HG02588 (cell line): Measurements from ENCODE around the gene GRHL1.
"Not testable (repeated sequence)": the region's sequence is repeated elsewhere in the genome, so short reads cannot be mapped to it uniquely, and the experiment has no call there.

ENCODE experiments used
- ATAC-seq: cut with Tn5 transposase; IDR thresholded peaks from one replicate; pipeline ENCODE4 v1.9.1; 2021; ENCODE audit warnings: mild to moderate bottlenecking, moderate library complexity; ENCODE audit not compliant: unreplicated experiment

The GRHL1 gene

DNA sequence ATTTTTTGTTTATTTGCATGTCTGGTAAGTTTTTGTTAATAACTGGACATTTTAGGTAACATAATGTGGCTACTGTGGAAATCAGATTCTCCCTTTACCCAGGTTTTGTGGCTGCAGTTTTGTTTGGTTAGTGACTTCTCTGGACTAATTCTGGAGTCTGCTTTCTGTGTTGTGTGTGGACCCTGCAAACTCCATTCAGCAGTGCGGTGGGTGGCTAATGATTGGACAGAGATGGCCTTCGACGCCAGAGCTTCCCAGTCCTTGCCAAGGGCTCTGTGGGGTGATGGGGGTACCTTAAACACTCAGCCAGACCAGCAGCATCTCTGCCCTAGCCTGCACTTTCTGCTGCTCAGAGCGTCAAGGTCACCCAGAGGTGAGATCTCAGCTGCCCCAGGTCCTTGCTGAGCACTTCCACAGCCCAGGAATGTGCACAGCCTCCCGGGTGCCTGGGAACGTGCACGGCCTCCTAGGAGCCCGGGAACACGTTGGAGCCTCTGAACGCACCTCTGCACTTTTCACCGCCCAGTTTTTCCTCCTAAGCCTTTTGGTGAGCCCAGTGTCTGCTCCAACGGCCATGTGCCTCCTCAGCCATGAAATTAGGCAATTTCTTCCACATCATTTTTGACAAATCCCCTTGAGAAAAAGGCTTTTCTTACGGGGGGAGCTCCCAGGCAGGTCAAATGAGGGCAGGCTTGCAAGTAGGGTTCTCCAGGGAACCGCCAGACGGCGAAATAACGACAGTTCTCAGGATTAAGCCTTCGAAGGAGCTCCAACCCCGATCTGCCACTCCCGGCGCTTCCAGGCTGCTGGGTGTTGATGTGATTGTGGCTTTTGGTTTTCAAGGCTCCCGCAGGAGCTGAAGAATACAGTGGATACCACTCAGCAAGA is 56.7 kb downstream of the GRHL1 start:
- no peak for ATAC-seq

DNA sequence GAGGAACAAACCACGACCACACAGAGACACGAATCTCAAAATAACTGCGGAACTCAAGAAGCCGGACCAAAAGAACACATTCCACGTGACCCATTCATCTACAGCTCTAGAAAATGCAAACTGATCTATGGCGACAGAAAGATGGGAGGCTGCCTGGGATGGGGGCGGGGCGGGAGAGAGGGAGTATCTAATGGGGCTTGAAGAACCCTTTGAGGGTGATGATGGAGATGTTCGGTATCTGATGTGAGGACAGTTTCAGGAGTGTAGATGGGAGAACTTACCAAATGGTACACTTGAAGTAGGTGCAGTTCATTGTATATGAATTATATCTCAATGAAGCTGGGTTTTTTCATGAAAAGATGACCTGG is 57.3 kb downstream of the GRHL1 start:
- ATAC-seq = no peak

DNA sequence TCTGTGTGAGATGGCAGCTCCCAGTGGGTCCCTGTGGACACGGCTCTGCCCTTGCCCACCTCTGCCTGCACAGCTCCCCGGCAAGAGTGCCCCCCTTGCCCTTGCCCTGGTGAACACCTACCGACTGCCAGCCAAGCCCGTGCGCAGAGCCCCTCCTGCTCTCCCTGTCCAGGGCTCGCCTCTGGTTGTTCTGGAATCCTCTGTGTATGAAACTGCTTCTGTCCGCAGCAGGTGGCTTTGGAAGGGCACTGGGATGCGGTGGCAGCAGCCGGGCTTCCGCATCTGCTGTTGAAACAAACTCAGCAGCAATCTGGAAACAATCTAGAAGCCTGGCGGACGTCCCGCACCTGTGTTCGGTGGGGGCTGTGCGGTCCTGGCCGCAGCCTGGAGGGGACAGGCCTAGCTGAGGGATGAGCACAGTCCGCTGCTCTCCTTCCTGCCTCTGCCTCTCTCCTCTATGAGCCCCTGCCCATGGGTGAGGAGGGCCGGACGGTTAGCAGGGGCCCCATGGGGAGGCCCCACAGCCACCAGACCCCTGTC is 57.8 kb downstream of the GRHL1 start:
- no peak for ATAC-seq

DNA sequence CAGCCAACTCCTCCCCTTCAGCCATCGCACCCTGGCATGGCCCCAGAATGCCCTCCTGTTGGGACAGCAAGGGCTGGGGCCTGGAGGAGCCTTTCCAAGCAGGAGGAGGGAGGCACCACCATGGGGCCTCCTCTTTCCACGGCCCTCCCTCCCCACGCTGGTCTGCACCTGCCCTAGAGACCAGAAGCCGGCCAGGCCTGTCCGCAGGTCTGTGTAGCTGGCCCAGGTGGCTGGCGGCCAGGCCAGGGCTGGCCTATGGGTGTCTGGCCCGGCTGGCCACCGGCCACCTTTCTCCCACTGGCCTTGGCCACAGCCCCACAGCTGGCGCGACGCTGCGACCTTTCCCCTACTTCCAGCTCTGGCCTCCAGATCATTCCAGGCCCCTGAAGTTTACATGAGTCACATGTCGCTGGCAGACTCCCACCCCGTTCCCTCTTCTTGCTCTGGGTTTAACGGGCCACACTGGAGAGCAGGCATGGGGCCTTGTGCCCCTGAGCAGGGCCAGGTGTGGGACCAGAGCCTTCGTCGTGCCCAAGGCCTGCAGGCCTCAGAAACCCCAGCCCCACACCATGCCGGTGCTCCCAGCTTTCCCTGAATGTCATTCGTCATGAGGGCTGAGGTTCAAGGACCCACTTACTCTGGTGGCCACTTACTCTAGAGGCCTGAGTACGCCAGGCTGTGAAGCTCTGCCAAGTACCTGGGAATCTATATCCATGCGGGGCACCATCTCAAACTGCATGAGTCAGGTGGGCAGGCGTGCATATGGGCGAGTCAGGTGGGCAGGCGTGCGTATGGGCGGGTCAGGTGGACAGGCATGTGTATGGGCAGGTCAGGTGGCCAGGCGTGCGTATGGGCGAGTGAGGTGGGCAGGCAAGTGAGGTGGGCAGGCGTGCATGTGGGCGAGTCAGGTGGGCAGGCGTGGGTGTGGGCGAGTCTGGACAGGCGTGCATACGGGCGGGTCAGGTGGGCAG is 58.6 kb downstream of the GRHL1 start:
- ATAC-seq = no peak

DNA sequence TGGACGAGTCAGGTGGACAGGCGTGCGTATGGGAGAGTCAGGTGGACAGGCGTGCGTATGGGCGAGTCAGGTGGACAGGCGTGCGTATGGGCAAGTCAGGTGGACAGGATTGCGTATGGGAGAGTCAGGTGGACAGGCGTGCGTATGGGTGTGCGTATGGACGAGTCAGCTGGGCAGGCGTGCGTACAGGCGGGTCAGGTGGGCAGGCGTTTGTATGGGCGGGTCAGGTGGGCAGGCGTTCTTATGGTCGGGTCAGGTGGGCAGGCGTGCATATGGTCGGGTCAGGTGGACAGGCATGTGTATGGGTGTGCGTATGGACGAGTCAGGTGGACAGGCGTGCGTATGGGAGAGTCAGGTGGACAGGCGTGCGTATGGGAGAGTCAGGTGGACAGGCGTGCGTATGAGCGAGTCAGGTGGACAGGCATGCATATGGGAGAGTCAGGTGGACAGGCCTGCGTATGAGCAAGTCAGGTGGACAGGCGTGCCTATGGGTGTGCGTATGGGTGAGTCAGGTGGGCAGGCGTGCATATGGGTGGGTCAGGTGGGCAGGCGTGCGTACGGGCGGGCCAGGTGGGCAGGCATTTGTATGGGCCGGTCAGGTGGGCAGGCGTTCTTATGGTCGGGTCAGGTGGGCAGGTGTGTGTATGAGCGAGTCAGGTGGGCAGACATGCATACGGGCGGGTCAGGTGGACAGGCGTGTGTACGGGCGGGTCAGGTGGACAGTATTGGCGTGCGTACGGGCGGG is 59.5 kb downstream of the GRHL1 start:
- ATAC-seq = not testable (repeated sequence)

DNA sequence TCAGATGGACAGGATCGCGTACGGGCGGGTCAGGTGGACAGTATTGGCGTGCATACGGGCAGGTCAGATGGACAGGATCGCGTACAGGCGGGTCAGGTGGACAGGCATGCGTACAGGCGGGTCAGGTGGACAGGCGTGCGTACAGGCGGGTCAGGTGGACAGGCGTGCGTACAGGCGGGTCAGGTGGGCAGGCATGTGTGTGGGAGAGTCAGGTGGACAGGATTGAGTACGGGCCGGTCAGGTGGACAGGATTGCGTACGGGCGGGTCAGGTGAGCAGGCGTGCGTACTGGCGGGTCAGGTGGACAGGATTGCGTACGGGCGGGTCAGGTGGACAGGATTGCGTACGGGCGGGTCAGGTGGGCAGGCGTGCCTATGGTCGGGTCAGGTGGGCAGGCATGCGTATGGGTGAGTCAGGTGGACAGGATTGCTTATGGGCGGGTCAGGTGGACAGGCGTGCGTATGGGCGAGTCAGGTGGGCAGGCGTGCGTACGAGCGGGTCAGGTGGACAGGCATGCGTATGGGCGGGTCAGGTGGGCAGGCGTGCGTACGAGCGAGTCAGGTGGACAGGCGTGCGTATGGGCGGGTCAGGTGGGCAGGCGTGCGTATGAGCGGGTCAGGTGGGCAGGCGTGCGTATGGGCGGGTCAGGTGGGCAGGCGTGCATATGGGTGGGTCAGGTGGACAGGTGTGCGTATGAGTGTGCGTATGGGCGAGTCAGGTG is 60.3 kb downstream of the GRHL1 start:
- not testable (repeated sequence) for ATAC-seq

DNA sequence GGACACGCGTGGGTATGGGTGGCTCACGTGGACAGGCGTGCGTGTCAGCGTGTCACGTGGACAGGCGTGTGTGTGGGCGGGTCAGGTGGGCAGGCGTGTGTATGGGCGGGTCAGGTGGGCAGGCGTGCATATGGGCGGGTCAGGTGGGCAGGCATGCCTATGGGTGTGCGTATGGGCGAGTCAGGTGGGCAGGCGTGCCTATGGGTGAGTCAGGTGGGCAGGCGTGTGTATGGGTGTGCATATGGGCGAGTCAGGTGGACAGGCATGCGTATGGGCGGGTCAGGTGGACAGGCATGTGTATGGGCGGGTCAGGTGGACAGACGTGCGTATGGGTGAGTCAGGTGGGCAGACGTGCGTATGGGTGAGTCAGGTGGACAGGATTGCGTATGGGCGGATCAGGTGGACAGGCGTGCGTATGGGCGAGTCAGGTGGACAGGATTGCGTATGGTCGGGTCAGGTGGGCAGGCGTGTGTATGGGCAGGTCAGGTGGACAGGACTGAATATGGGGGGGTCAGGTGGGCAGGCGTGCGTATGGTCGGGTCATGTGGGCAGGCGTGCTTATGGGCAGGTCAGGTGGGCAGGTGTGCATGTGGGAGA is 61.0 kb downstream of the GRHL1 start:
- ATAC-seq = not testable (repeated sequence)

DNA sequence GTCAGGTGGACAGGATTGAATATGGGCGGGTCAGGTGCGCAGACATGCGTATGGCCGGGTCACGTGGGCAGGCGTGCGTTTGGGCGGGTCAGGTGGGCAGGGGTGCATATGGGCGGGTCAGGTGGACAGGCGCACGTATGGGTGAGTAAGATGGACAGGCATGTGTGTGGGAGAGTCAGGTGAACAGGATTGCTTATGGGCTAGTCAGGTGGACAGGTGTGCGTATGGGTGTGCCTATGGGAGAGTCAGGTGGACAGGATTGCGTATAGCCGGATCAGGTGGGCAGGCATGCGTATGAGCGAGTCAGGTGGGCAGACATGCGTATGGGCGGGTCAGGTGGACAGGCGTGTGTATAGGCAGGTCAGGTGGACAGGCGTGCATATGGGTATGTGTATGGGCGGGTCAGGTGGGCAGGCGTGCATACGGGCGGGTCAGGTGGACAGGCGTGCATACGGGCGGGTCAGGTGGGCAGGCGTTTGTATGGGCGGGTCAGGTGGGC is 61.5 kb downstream of the GRHL1 start:
- no peak for ATAC-seq

DNA sequence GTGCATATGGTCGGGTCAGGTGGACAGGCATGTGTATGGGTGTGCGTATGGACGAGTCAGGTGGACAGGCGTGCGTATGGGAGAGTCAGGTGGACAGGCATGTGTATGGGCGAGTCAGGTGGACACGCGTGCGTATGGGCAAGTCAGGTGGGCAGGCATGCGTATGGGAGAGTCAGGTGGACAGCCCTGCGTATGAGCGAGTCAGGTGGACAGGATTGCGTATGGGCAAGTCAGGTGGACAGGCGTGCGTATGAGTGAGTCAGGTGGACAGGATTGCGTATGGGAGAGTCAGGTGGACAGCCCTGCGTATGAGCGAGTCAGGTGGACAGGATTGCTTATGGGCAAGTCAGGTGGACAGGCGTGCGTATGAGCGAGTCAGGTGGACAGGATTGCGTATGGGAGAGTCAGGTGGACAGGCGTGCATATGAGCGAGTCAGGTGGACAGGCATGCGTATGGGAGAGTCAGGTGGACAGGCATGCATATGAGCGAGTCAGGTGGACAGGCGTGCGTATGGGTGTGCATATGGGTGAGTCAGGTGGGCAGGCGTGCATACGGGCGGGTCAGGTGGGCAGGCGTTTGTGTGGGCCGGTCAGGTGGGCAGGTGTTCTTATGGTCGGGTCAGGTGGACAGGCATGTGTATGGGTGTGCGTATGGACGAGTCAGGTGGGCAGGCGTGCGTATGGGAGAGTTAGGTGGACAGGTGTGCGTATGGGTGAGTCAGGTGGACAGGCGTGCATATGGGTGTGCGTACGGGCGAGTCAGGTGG is 62.3 kb downstream of the GRHL1 start:
- ATAC-seq = not testable (repeated sequence)

DNA sequence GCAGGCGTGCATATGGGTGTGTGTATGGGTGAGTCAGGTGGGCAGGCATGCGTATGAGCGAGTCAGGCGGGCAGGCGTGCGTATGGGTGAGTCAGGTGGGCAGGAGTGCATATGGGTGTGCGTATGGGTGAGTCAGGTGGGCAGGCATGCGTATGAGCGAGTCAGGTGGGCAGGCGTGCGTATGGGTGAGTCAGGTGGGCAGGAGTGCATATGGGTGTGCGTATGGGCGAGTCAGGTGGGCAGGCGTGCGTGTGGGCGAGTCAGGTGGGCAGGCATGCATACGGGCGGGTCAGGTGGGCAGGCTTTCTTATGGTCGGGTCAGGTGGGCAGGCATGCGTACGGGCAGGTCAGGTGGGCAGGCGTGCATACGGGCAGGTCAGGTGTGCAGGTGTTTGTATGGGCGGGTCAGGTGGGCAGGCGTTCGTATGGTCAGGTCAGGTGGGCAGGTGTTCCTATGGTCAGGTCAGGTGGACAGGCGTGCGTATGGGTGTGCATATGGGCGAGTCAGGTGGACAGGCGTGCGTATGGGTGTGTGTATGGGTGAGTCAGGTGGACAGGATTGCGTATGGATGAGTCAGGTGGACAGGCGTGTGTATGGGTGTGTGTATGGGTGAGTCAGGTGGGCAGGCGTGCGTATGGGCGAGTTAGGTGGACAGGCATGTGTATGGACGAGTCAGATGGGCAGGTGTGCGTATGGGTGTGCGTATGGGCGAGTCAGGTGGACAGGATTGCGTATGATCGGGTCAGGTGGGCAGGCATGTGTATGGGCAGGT is 63.1 kb downstream of the GRHL1 start:
- no peak for ATAC-seq

DNA sequence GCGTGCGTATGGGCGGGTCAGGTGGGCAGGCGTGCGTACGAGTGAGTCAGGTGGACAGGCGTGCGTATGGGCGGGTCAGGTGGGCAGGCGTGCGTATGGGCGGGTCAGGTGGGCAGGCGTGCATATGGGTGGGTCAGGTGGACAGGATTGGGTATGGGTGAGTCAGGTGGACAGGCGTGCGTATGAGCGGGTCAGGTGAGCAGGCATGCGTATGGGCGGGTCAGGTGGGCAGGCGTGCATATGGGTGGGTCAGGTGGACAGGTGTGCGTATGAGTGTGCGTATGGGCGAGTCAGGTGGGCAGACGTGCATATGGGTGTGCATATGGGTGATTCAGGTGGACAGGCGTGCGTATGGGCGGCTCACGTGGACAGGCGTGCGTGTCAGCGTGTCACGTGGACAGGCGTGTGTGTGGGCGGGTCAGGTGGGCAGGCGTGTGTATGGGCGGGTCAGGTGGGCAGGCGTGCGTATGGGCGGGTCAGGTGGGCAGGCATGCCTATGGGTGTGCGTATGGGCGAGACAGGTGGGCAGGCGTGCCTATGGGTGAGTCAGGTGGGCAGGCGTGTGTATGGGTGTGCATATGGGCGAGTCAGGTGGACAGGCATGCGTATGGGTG is 64.0 kb downstream of the GRHL1 start:
- not testable (repeated sequence) for ATAC-seq

DNA sequence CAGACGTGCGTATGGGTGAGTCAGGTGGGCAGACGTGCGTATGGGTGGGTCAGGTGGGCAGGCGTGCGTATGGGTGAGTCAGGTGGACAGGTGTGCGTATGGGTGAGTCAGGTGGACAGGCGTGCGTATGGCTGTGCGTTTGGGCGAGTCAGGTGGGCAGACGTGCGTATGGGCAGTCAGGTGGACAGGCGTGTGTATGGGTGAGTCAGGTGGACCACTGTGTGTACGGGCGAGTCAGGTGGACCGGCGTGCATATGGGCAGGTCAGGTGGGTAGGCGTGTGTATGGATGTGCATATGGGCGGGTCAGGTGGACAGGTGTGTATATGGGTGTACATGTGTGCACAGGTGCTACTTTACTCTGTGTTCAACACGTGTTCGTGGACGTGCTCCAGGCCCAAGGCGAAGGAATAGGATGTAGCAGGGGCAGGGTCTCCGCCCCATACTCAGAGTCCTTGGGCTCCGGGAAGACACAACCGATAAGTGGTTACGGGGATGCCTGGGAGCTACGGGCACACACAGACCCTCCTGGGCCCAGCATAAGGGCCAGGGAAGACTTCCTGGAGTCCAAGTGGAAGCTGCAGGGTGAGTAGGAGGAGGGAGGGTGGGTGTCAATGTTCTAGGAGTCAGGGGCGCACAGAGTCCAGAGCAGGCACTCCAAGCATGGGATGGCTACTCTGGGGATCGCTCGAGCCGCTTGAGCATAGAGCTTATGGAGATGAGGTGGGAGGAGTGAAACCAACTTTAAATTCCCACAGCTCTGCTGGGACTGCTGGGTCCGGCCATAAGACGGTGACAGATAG is 64.7 kb downstream of the GRHL1 start:
- ATAC-seq = no peak

DNA sequence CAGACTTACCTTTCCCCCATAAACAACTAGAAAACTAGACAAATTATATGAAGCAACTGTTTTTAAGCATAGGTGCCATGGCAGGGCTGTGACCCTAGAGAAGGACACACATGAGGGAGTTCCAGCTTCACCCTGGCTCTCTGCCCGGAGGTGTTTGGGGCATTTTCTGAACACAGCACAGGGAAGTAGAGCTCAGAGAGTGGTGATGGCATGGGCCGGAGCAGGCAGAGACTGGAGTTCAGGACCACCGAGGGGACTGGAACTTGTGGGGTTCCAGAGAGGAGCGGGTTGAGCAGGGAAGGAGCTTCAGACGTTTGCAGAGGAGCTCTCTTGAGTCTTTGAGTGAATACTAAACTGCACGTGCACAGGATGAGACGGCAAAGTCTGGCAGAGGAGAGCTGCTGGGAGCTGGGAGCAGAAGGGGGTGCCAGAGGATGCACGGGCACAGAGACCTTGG is 65.3 kb downstream of the GRHL1 start:
- ATAC-seq = no peak

DNA sequence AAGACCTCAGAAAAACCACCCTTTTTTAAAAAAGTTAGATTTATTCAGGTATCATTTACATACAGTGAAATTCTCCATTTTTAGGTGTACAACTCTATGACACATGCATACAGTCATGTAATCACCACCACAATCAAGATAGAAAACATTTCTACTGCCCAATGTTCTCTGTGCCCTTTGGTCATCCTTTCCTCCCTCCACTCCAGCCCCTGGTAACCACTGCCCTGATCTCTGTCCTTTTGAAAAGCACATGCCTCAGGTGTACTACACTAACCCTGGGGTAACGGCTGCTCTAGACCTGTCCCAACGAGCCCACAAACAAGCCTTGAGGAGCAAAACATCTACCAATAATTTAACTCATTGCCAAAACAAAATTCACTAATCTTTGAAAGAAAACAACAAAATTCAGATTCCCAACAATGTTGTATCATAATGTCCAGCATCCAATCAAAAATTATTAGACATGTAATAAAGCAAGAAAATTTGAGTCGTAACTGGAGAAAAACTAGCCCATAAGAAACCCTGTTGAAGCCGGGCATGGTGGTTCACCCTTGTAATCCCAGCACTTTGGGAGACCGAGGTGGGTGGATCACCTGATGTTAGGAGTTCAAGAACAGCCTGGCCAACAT is 65.9 kb downstream of the GRHL1 start:
- no peak for ATAC-seq

DNA sequence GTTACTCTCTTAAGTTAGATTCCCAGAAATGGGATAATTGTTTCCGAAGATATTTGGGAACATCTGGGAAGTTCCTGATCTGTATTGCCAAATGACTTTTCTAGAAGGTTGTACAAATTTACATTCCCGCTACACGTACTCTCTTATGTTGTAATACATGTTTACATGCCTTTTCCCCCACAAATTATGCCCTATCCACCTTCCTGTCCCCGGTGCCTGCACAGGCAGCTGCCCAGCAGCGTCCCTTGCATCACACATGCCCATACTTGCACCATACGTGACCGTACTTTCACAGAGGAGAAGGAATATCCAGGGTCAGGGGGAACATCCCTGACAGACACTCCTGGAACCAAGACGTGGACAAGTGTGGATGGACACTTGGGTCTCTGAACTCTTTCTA is 67.7 kb downstream of the GRHL1 start:
- ATAC-seq = no peak
